Activated T-cell treated with anti-CD3 and anti-CD28 coated beads, Interleukin-2, amount 50 U/mL, for 48 hours (primary cell): ENCODE data around the gene SCYL1.
A peak's percentile ranks its signal among the peaks of the same experiment; 100 is the strongest.

ENCODE experiments used
- DNase-seq, 2 experiments: peaks; one replicate each; pipeline ENCODE4 v3.0.0-alpha.2; 2020

SCYL1 gene

GRCh38 chr11:65537620-65538231, 12.8 kb downstream of the SCYL1 start:
- DNase-seq: no peak

GRCh38 chr11:65538232-65538914, 13.5 kb downstream of the SCYL1 start:
- no peak for DNase-seq

- DNase-seq: no peak
Observed at GRCh38 chr11:65538915-65539743, 14.2 kb downstream of the SCYL1 start.

- no peak for DNase-seq
Observed at GRCh38 chr11:65539744-65540289, 14.9 kb downstream of the SCYL1 start.

GRCh38 chr11:65540290-65541092, 15.6 kb downstream of the SCYL1 start:
- DNase-seq: peak; percentile 91 to 93

GRCh38 chr11:65541093-65541982, 16.5 kb downstream of the SCYL1 start:
- no peak for DNase-seq

GRCh38 chr11:65542738-65543390, 18.0 kb downstream of the SCYL1 start:
- DNase-seq: no peak

GRCh38 chr11:65545853-65546216, 21.0 kb downstream of the SCYL1 start:
- no peak for DNase-seq

GRCh38 chr11:65546217-65546958, 21.5 kb downstream of the SCYL1 start:
- peak; percentile 98 to 99 for DNase-seq

- peak in 1 of 2 experiments; percentile 43 for DNase-seq
Observed at GRCh38 chr11:65547446-65548125, 22.7 kb downstream of the SCYL1 start.

GRCh38 chr11:65548395-65548794, 23.5 kb downstream of the SCYL1 start:
- no peak for DNase-seq

GRCh38 chr11:65549096-65549495, 24.2 kb downstream of the SCYL1 start:
- DNase-seq: no peak

- peak; percentile 79 to 81 for DNase-seq
Observed at GRCh38 chr11:65551572-65552387, 26.9 kb downstream of the SCYL1 start.

- DNase-seq: peak in 1 of 2 experiments; percentile 29
Observed at GRCh38 chr11:65552388-65552951, 27.6 kb downstream of the SCYL1 start.

- peak; percentile 79 to 82 for DNase-seq
Observed at GRCh38 chr11:65553301-65554001, 28.6 kb downstream of the SCYL1 start.

- no peak for DNase-seq
Observed at GRCh38 chr11:65554057-65554818, 29.4 kb downstream of the SCYL1 start.
